Cardiac septum (tissue), 1 donor: ENCODE data around the gene TBL1X. TPM values are rescaled to one million over a fixed set of nuclear protein-coding genes. Genes with fewer than 3 reads are reported as not detected.
A peak's percentile ranks its signal among the peaks of the same experiment; 100 is the strongest.

Source experiments
- DNase-seq: peaks from one replicate; pipeline ENCODE4 v3.0.0-alpha.2; 2020; ENCODE audit warnings: low spot score
- intact Hi-C: fragments of 100-400 bp; cut with DNase I; formaldehyde crosslinking; loops from one replicate; pipeline ENCODE4 v1.14.0; 2022
- total RNA-seq: library from RNA; stranded (reverse); fragmentation: NEBNext Ultra II Directional; extraction: Animal tissue kit (Norgen Biotek cat#: 25700); gene quantifications from one replicate; pipeline ENCODE4 v1.2.1, GENCODE V29; 2021
- donor health status: DM: no; HTN: no; CAD: no.

Gene TBL1X
- total RNA-seq, 1 donor from 2014 or later, result 11.3 TPM

DNA sequence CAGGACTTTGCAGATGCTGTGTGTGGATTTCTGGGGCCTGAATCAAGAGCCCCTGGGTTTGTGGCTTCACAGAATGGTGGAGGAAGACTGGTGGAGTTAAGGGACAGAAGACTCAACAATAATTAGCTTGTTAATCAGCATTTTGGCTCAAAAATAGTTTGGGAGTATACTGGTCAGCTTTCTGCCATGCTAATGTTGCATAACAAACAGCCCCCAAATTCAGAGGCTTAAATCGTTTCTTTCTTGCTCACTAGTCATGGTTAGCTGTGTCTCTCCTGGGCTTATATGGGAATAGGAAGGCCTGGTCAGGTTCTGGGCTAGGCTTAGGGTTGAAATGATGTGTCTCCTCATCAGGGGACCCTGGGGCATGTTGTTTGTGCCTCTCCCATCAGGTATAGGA, 24.4 kb downstream of the TBL1X start:
- intact Hi-C loops, result no loop called here
- DNase-seq, result no peak

DNA sequence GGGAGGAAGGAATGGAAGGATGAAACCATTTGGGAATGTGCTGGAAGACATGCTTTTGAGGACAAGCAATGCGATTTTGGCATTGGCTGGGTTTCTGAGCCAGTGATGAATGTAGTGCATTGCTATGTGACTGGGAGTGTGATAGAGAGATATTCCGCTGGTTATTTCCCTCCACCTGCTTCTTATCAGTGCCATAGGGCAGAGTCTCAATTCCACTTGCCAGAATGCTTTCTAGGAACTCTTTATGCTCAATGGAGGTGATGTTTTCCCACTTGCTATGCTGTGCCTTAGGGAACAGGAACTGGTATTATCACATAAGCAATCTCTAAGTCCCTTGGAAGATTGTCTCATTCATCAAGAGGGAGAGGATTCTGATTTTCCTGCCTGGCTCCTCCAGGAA, 28.0 kb downstream of the TBL1X start:
- intact Hi-C loops, result no loop called here
- DNase-seq, result no peak

DNA sequence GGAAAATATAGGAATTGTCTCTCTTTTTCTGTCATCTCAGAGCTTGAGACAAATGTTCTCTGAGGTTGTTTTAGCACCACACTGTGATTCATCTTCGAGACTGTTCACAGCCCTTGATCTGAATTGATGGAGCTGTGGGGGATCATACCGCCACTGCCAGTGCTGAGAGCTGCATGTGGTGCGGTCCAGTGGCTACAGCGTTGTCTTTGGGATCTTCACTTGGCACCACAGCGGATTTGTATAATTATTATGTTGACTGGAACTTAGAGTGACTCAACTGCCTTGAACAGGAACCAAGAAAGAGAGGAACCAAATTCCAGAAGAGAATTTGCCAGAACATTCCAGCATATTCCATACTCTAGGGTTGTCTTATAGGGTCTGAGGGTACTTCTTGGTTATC, 29.1 kb downstream of the TBL1X start:
- intact Hi-C loops, result no loop called here
- no peak for DNase-seq

DNA sequence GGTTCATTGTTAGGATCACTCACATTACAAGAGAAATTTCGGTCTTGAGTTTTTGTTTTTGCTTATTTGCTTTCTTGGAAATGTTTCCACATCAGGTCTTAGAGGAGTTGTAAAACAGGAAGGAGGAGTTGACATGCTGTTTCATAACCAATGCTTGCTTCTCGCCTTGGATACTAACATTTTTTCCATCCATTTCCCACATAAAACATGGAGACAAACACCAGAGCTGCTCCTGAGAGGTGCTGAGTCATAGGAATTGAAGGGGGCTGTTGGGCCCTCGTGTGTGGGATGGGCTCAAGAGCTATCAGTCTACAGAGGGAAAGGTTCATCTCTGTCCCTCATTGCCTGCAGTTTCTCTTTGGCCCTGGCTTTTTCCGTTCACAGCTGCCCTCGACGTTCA, 29.9 kb downstream of the TBL1X start:
- intact Hi-C loops, result no loop called here

DNA sequence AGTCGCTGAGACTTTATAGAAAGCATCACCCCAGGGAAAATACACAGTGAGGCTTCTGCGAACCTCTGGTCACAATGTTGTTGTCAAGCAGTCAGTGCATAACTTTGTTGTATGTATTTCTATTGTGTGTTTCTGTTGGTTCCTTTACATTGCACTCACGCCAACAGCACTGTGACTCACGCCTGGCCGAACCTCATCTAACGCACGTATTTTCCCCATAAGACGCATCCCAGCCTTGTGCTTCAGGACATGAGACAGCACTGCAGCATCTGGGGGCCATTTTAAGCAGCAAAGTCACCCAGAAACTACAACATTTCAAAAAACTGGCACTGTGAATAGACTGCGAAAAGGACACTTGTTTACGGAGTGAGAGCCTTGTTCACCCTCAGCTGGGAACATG, 30.6 kb downstream of the TBL1X start:
- intact Hi-C loops, result no loop called here
- DNase-seq, result no peak

More for the DNA sequence above, 29.9 kb downstream of the TBL1X start:
- no peak for DNase-seq

DNA sequence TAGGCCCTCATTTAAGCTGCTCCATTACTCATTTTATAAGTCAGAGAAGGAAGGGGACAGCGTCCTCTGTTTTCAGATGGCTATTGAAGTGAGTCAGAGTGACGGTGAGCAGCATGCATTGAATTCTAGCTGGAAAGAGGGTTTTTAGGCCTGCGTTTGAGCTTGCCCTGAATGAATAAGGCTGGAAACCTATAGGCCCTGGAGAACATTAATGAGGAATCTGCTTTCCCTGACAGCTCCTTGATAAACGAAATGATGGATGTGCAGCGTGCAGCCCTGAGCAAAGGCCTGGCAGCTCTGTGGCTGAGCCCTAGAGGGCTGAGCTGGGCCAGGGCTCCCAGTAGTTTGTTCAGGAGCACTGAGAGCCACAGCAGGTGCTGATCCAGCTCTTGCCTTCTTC, 33.4 kb downstream of the TBL1X start:
- intact Hi-C loops, result no loop called here

DNA sequence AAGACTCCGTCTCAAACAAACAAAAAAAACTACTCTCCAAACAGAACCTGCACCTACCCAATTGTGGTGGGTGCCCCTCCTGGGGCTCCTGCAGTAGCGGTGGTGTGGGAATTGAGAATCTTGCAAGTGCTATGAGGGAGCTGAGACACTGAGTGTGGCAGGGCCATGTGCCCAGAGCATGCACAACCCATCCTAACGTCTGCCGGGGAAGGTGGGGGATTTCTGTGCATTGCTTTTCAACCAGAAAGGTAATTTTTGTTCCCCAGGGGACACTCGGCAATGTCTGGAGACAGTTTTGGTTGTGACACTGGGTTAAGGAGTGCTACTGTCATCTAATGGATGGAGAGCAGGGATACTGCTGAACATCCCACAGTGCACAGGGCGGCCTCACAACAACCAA, 35.7 kb downstream of the TBL1X start:
- no peak for DNase-seq
- intact Hi-C loops, result no loop called here

More for the DNA sequence above, 33.4 kb downstream of the TBL1X start:
- DNase-seq, result no peak

DNA sequence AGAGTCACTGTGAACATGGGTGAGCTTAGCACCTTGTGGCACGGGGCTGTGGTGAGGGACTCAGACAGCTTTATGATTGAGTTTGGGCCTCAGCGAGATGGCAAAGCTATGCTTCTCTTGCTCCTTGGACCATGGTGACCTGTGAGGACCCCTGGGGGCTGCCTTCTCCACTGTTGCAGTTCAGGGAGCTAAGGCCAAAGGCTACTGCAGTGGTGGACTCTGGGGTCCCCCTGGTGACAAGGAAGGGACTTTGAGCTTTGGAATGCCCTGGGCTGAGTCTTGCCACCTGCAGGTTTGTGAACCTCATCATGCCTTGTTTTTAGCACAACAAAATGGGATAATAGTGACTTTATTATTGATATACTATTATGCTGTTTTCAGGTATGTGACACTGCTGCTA, 36.5 kb downstream of the TBL1X start:
- DNase-seq, result no peak
- intact Hi-C loops, result no loop called here

DNA sequence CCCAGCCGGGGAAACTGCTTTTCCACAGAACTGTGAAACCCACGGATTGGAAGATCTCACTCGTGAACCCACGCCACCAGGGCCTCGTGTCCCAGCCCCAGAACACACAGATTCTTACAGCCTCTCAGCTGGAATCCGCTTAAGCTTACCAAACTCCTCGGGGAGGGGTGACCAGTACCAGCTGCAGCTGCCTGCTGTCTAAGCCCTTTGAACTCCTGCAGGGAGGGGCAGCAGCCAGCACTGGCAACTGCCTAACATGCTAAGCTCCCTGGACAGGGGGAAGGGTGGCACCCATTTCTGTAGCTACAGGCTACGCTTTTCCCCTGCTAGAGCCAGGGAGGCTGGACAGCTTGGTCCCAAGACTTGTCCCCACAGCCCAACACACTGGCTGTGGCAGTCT, 38.4 kb downstream of the TBL1X start:
- intact Hi-C loops, result no loop called here
- no peak for DNase-seq

DNA sequence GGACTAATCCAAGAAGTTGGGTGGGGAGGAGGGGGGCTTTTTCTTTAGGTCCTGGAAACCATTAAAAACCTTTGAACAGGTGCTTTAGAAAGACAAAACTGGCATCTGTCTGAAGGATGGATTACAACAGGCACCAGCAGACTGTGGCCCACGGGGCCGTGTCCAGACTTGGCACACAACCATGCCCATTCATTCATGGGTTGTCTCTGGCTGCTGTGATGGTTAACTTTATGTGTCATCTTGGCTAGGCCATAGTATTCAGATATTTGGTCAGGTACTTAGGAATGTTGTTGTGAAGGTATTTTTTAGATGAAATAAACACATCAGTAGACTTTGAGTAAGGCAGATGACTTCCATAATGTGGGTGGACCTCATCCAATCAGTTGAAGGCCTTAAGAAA, 45.5 kb downstream of the TBL1X start:
- no peak for DNase-seq
- intact Hi-C loops, result no loop called here

DNA sequence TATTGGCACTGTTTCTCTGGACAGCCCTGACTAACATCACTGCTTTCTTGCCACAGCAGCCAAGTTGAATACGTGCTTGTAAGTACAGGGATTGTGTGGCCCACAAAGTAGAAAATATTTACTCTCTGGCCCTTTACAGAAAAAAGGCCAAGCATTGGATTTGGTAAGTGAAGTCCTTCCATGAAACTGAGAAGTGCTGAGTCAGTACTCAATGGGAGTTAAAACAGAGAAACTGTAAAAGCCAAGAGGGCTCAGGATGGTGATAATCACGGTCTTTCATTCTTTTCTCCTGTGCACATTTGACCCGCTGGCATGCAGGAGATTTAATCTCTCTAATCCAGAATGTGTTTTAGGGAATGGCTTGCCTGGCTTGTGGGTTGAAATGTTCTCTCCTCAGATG, 46.1 kb downstream of the TBL1X start:
- DNase-seq, result no peak
- intact Hi-C loops, result no loop called here

DNA sequence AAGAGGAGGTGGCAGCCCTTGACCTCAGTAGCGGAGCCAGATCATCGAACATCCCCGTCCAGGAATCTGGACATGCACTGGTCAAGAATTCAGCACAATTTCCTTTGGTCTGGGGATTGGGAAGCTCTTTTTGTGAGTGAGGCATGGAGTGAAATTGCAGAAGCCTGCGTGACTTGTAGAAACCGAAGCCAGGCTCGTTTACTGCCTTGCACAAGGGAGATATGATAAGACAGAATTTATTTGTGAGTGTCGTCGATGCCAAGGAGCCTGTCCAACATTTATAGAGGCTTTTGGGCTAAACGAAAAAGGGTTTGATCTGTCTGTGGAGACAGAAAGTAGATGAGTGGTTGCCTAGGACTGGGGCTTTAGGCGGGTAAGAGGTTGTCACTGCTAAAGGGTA, 50.6 kb downstream of the TBL1X start:
- intact Hi-C loops, result no loop called here
- DNase-seq, result peak; percentile 68

DNA sequence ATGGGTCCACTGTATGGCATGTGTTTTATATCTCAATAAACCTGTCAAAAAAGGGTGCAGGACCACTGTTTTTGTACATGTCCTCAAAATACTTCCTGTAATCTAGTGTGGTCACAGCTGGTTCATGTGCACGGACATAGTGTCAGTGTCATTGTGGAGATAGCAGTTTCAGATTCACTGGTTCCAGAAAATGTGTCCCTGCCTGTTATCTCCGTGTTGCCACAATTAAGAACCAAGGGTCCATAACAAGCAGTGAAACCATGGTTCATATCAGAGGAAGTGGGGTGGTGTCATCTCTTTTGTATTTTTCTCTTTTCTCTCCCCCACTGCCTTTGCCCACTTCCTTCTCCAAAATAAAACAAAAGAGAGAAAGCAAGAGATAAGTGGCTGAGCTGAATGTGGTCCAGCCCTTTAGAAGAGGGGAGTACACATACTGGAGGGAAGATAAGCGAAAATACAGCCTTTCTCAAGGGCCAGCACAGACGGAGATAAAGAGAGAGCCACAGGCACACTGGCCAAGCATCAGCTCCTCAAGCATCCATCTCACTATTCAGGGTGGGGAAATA, 51.2 kb downstream of the TBL1X start:
- intact Hi-C loops, result no loop called here
- no peak for DNase-seq

DNA sequence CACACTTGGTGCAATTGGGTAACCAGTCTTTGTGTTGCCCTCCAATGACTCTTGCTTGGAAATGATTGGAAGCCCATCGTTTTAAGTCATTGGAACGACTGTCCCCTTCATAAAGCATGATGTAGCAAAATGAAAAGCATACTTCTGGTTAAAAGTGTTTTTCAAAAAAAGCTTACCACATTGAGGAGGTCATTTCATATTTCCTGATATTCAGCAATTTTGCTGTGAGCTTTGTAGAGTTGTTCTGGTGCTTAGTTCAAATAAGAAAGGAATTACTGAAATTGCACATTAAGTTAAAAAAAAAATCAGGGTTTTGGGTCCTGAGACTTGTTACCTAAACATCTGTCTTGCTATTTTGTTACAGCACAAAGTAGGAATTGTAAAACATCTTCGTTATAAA, 51.8 kb downstream of the TBL1X start:
- no peak for DNase-seq
- intact Hi-C loops, result no loop called here

DNA sequence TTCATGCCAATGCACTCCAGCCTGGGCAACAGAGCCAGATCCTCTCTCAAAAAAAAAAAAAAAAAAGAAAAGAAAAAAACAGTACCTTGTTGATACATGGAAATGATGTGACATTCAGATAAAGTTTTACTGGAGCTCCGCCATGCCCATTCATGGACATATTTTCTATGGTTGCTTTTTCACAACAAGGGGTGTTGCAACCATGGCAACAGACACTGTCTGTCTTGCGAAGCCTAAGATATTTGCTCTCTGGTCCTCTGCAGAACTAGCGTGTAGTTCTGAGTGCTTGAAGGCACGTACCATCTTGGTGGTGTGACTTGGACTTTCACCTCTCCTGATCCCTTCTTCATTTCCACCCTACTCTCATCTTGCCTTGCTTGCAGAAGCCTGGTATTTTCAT, 53.2 kb downstream of the TBL1X start:
- intact Hi-C loops, result no loop called here
- DNase-seq, result no peak

DNA sequence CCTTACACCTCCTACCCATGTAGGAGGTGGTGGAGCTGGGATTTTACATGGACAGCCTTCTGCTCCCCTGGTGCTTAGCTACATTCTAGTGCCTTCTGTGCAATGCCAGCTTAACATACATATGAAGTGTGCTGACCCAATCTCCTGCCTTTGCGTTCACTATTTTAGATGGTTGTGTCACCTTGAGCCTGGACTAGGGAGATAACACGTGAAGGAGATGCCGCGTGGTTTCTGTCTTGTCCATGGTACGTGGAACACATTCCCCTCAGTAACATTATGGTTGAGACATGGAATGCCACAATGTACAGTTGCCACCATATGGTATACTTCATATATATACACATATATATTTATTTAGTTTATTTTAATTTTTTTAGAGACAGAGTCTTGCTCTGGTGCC, 54.0 kb downstream of the TBL1X start:
- intact Hi-C loops, result no loop called here
- DNase-seq, result no peak

DNA sequence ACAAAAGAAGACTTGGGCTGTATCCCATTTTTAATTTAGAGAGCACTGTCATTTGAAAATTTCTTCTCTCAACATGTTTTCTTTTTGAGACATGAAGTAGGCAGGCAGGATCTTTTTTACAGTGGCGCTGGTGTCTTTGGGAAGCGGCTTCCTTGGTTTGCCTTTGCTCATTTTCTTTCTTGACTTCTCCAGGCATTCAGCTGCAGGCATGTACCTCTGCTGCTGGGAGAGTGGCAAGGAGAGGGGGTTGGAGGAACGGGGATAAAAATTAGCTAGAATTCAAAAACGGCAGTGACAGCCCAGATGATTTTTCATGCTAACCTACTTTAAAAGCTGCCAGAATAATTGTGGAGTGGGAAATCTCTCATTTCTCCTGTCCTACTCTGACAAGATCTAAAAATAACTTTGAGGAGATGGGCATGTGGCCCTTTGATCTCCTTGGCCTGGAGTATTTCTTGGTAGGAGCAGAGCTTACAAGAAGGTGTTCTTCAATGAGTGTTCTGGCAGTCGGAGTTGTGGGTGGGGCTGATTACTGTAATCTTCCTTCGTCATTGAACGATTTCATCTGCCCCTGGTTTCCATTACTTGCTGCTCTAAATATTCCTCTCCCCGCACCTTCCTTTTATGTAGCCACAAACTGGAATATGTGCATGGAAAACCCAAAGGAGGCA, 54.8 kb downstream of the TBL1X start:
- no peak for DNase-seq
- intact Hi-C loops, result no loop called here

DNA sequence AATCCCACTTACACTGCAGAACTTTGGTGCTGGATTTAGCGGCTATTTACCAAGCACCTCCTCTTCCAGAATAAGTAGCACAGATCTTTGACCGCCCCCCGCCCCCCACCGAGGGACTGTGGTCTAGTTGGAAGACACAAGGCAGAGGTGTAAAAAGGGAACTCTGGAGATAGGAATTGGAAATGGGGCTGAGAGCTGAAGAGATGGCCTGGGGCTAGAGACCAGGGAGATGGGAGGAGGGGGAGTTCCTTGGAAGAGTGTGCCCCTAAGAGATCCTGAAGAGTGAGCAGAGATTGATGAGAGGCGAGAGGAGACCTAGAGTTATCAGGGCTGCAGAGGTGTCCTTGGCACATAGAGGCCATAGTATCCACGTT, 55.3 kb downstream of the TBL1X start:
- DNase-seq, result no peak
- intact Hi-C loops, result no loop called here

DNA sequence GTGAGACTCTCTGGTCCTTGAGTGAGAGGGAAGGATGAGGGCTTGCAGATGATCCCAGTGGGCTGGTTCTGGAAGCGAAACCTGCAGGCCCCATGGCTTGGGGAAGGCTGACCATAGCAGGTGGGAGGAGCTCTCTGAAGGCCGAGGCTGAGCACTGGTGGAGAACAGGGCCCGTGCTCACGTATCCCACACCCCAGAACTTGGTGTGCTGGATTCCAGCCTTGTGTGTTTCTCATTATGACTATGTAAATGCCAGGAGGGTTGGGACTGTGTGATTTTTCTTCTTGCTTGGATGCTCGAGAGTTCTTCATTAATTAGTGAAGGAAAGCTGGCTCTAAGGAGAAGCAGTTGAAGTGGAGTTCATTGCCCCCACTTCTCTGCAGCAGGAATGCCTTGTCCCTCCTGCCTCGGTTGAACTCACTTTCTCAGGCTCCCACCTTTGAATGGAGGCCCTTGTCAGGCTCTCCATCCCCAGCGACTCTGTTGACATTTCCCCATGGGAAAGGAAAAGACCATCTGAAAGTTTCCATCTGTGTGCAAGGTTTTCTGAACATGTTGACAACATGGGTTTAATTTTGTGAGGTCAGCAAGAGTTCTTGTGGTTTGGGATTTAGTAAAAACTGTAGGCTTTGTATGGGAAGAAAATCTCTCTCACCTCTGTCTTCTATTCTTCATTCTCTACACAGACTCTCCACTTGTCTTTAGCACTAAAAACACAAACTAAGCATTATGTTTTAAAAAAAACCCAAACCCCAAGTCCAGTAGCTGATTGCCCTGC, 57.7 kb downstream of the TBL1X start:
- DNase-seq, result no peak
- intact Hi-C loops, result no loop called here

DNA sequence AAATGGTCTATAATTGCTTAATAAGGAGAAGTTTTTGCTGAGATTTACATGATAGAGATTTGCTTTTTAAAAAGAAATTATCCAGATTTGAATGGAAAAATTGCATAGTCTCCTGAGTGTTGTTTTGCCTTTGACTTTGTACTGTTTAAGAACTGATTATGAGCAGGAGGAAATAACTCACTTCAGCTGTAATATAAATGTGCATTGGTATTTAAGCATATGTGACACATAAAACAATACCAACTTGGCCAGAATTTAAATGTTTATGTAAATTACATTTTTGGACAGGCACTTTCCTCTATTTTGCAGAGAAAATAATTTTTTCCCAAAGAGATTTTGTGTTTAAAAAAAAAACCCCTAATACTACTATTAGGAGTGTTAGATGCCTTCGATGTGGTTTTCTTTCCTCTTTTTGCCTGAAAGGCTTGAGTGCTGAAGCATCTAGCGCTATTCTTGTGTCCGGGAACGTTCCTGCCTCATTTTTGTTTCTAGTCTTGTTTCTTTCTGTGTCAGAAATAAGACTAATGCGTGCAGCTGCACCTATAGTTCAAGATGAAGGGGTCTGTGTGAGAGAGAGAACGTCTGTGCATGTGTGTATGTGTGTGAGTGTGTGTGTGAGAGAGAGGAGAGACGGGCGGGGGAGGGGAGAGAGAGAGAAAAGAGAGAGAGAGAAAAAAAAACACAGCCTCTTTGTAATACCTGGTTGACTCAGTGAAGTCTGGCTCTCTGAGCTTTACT, 60.8 kb downstream of the TBL1X start:
- intact Hi-C loops, result no loop called here
- DNase-seq, result no peak

DNA sequence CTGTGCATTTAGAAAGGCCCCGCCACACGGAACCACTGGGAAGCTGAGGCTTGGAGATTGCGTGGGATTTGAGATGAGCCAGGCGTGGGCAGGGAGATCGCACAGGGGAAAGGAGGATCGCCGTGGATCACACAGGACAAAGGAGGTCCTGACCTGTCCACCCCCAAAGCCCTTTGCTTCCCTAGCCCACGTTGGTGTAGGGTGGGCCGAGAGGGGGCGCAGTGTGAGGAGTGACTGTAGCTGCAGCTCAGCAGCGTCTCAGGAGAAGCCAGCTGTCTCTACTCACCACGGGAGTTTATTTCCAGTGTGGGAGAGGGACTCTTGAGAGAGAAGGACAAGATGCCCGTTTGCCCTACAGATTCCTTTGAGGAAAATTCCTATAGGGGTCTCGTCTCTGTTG, 62.1 kb downstream of the TBL1X start:
- intact Hi-C loops, result no loop called here

More for the DNA sequence above, 62.1 kb downstream of the TBL1X start:
- DNase-seq, result no peak
